Activated CD8-positive, alpha-beta T cell treated with anti-CD3 and anti-CD28 coated beads, Interleukin-2, amount 10 ng/mL, durations not matched to agents 7 days and 5 days (primary cell): ENCODE data around the gene TTLL9. TPM values are rescaled to one million over a fixed set of nuclear protein-coding genes. Genes with fewer than 3 reads are reported as not detected.

ENCODE experiments used
- ATAC-seq: fragments of 150-1000 bp; cut with Tn5 transposase; one replicate; pipeline ENCODE4 v1.10.0; 2021; ENCODE audit warnings: moderate library complexity
- CTCF ChIA-PET: fragments of 350-600 bp; sonication (Branson Sonifier 250); formaldehyde crosslinking; loops from one replicate; lab custom pipeline; 2021; ENCODE audit warnings: antibody characterized with exemption; lab: Charles Lee
- POLR2A ChIA-PET: fragments of 350-600 bp; sonication (Branson Sonifier 250); formaldehyde crosslinking; loops from one replicate; lab custom pipeline; 2021; ENCODE audit warnings: antibody characterized with exemption; lab: Charles Lee
- DNase-seq: peaks from one replicate; pipeline ENCODE4 v3.0.0-alpha.2; 2020
- H3K27ac Mint-ChIP-seq: one replicate; pipeline ENCODE4 v1.8.0; 2021; ENCODE audit warnings: mild to moderate bottlenecking, mixed read lengths
- H3K27me3 Mint-ChIP-seq: one replicate; pipeline ENCODE4 v1.8.0; 2021; ENCODE audit warnings: low read depth, mixed read lengths
- H3K36me3 Mint-ChIP-seq: one replicate; pipeline ENCODE4 v1.8.0; 2021; ENCODE audit warnings: low read depth, mixed read lengths
- H3K4me1 Mint-ChIP-seq: one replicate; pipeline ENCODE4 v1.8.0; 2021; ENCODE audit warnings: low read depth, mixed read lengths
- H3K4me3 Mint-ChIP-seq: one replicate; pipeline ENCODE4 v1.8.0; 2021; ENCODE audit warnings: mild to moderate bottlenecking, mixed read lengths
- H3K9me3 Mint-ChIP-seq: one replicate; pipeline ENCODE4 v1.8.0; 2022; ENCODE audit warnings: mixed read lengths; ENCODE audit not compliant: insufficient read depth
- total RNA-seq, 2 experiments: library from RNA; stranded (reverse); gene quantifications; one replicate each; pipeline ENCODE4 v1.2.3, GENCODE V29; 2021

The TTLL9 gene
- total RNA-seq, 2 experiments from 2014 or later, result not detected

GRCh38 chr20:31981784-31982183 is 111.3 kb downstream of the TTLL9 start:
- Mint-ChIP-seq H3K4me1 (no peaks in the 10 kb centered on the region), H3K27me3 (peaks cover 5% of the 10 kb centered on the region), H3K27ac (no peak overlapping the region), H3K36me3 (no peaks in the 10 kb centered on the region), H3K9me3 (no peaks in the 10 kb centered on the region), H3K4me3 (no peak overlapping the region)
- ChIA-PET CTCF (no interaction called here), POLR2A (no interaction called here)
- ATAC-seq, result no peak
- DNase-seq, result no peak

GRCh38 chr20:31984981-31985471 is 114.6 kb downstream of the TTLL9 start:
- DNase-seq, result no peak
- CTCF ChIA-PET, result no interaction called here
- no peak overlapping the region for H3K4me3 Mint-ChIP-seq
- H3K36me3 Mint-ChIP-seq, result no peaks in the 10 kb centered on the region
- H3K27ac Mint-ChIP-seq, result no peak overlapping the region
- POLR2A ChIA-PET, result no interaction called here
- no peak for ATAC-seq
- H3K9me3 Mint-ChIP-seq, result no peaks in the 10 kb centered on the region
- peaks cover 3% of the 10 kb centered on the region for H3K4me1 Mint-ChIP-seq
- peaks cover 5% of the 10 kb centered on the region for H3K27me3 Mint-ChIP-seq

- Mint-ChIP-seq H3K36me3 (no peaks in the 10 kb centered on the region), H3K9me3 (no peaks in the 10 kb centered on the region), H3K4me3 (no peak overlapping the region), H3K27ac (no peak overlapping the region), H3K4me1 (peaks cover 3% of the 10 kb centered on the region), H3K27me3 (peaks cover 3% of the 10 kb centered on the region)
- ChIA-PET POLR2A (no interaction called here), CTCF (no interaction called here)
- ATAC-seq (no peak), DNase-seq (no peak)
Measured at GRCh38 chr20:31987744-31988143, 117.3 kb downstream of the TTLL9 start.

GRCh38 chr20:31988430-31989015 is 118.1 kb downstream of the TTLL9 start:
- Mint-ChIP-seq H3K36me3 (no peaks in the 10 kb centered on the region), H3K27me3 (peaks cover 7% of the 10 kb centered on the region), H3K4me3 (no peak overlapping the region), H3K27ac (no peak overlapping the region), H3K9me3 (no peaks in the 10 kb centered on the region), H3K4me1 (peaks cover 3% of the 10 kb centered on the region)
- POLR2A ChIA-PET, result no interaction called here
- DNase-seq (no peak), ATAC-seq (no peak)
- CTCF ChIA-PET, result no interaction called here

- H3K27me3 Mint-ChIP-seq, result peaks cover 14% of the 10 kb centered on the region
- H3K27ac Mint-ChIP-seq, result no peak overlapping the region
- H3K36me3 Mint-ChIP-seq, result no peaks in the 10 kb centered on the region
- H3K4me1 Mint-ChIP-seq, result peaks cover 3% of the 10 kb centered on the region
- H3K9me3 Mint-ChIP-seq, result no peaks in the 10 kb centered on the region
- DNase-seq (no peak), ATAC-seq (no peak)
- ChIA-PET POLR2A (no interaction called here), CTCF (no interaction called here)
- H3K4me3 Mint-ChIP-seq, result no peak overlapping the region
Measured at GRCh38 chr20:31989030-31989645, 118.7 kb downstream of the TTLL9 start.

GRCh38 chr20:31990641-31991338 is 120.4 kb downstream of the TTLL9 start:
- Mint-ChIP-seq H3K4me3 (no peak overlapping the region), H3K27me3 (peaks cover 25% of the 10 kb centered on the region), H3K9me3 (no peaks in the 10 kb centered on the region), H3K27ac (no peak overlapping the region), H3K4me1 (peaks cover 3% of the 10 kb centered on the region), H3K36me3 (no peaks in the 10 kb centered on the region)
- ChIA-PET POLR2A (interaction anchor here (0.7 kb wide), 2 partner anchors 61 to 98 kb away, joined by 3 read pairs; partner anchors contain the start of gene HCK), CTCF (no interaction called here)
- DNase-seq (no peak), ATAC-seq (no peak)

- H3K4me1 Mint-ChIP-seq, result peaks cover 3% of the 10 kb centered on the region
- no peak for ATAC-seq
- no peak overlapping the region for H3K27ac Mint-ChIP-seq
Measured at GRCh38 chr20:31991339-31991705, 120.9 kb downstream of the TTLL9 start.

GRCh38 chr20:31992086-31992485 is 121.7 kb downstream of the TTLL9 start:
- ChIA-PET CTCF (no interaction called here), POLR2A (no interaction called here)
- Mint-ChIP-seq H3K9me3 (no peaks in the 10 kb centered on the region), H3K4me3 (no peak overlapping the region), H3K27ac (no peak overlapping the region), H3K4me1 (peaks cover 3% of the 10 kb centered on the region), H3K27me3 (peaks cover 35% of the 10 kb centered on the region), H3K36me3 (no peaks in the 10 kb centered on the region)
- ATAC-seq (no peak), DNase-seq (no peak)

More at GRCh38 chr20:31991339-31991705, 120.9 kb downstream of the TTLL9 start:
- Mint-ChIP-seq H3K9me3 (no peaks in the 10 kb centered on the region), H3K4me3 (no peak overlapping the region), H3K36me3 (no peaks in the 10 kb centered on the region), H3K27me3 (peaks cover 29% of the 10 kb centered on the region)
- CTCF ChIA-PET, result no interaction called here
- POLR2A ChIA-PET, result no interaction called here
- no peak for DNase-seq

Other genes starting within 250 kb of the TTLL9 start
- gene COX4I2, start 232.7 kb upstream of the TTLL9 start, total RNA-seq, result not detected
- 10 to 100 TPM; 71.4 to 73.0 TPM for gene BCL2L1, start 147.8 kb upstream of the TTLL9 start, total RNA-seq
- 100 to 1,000 TPM; 172 to 174 TPM for gene TPX2, start 131.3 kb upstream of the TTLL9 start, total RNA-seq
- gene MYLK2, start 51.3 kb upstream of the TTLL9 start, total RNA-seq, result under 1 TPM; 0.66 to 0.89 TPM
- not detected for gene FOXS1, start 25.0 kb upstream of the TTLL9 start, total RNA-seq
- gene DUSP15, start 107 bp upstream of the TTLL9 start, total RNA-seq, result not detected
- 10 to 100 TPM; 15.0 to 16.1 TPM for gene PDRG1, start 81.4 kb downstream of the TTLL9 start, total RNA-seq
- gene XKR7, start 97.5 kb downstream of the TTLL9 start, total RNA-seq, result under 1 TPM in 1 of 2 experiments, not detected in 1; 0.03 TPM
- gene CCM2L, start 139.8 kb downstream of the TTLL9 start, total RNA-seq, result not detected
- gene HCK, start 181.6 kb downstream of the TTLL9 start, total RNA-seq, result not detected
- 10 to 100 TPM; 29.8 to 30.4 TPM for gene TM9SF4, start 239.1 kb downstream of the TTLL9 start, total RNA-seq